ENCODE measurements around the gene F12. TPM values are rescaled to one million over a fixed set of nuclear protein-coding genes. Genes with fewer than 3 reads are reported as not detected.

Gene F12
- total RNA-seq, 1 donor from 2014 or later = not detected

DNA sequence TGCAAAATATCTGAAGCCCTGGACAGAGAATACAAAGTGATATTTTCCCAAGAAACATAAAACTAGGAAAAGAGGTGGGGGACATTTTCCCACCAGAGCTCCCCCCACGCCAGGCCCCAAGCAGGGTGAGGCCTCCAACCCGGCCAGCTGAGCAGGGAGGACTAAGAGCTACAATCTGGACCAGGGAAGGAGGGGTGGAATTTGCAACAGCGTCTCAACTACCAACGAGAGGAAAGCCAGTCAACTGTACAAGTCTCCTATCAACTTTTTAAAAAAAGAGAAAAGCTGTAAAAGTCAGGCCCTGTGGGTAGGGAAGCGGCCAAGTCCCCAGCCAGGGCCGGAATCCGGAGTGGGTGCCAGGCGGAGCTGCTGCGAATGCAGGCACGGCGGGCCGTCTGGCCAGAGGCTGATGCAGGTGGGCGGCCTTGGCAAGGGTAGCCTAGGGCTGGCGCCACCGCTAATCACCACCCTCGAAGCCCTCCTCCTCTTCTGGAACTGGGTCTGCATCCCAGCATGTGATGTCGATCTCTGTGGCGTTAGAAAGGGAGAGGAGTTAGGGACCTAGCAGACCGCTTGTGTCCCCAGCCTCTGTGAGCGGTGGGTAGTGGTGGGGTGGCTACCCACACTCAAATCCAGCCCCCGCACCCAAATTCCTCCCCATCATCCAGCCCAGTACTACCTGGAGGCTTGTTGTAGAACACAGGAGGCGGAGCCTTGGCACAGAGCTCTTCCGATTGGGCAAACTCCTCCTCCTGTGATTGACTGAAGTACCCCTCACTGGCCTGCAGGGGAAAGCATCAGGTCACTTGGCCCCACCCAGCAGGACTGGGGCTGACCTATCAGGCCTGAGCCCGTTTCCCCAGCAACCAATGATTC lies 47.9 kb upstream of the F12 start:
- H2AFZ ChIP-seq (replicated peaks) = no peak overlapping the region

DNA sequence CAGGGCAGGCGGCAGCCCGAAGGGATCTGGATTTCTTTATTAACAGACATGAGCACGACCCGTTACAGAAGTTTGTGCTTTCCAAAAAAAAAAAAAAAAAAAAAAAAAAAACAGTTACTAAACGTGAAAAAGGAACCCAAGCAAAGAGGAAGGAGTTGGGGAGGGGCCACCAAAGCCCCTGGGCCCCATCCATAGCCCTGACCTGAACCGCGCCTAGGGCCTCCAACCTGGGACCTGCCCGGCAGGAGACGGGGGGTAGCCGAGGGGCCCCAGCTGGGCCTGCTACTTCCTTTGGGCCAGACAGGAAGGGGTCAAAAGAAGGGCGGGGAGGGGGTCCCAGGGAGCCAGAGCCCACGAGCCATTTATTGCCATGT lies 47.2 kb upstream of the F12 start:
- no peak overlapping the region for H3K9ac ChIP-seq

More for the DNA sequence above, 47.9 kb upstream of the F12 start:
- Histone ChIP-seq H3K4me3 (no peak overlapping the region), H4K20me1 (ENCODE audit: low read depth) (peaks cover 69% of the 10 kb centered on the region), H3K9ac (no peak overlapping the region), H3K4me1 (peaks cover 14% of the 10 kb centered on the region), H3K9me3 (ENCODE audit: low read depth) (no peaks in the 10 kb centered on the region), H3K4me2 (no peak overlapping the region), H3K27ac (no peak overlapping the region), H3K27me3 (no peaks in the 10 kb centered on the region), H3F3A (ENCODE audit: low read depth) (peaks cover 75% of the 10 kb centered on the region), H3K79me2 (ENCODE audit: low read depth) (peaks cover 11% of the 10 kb centered on the region), H3K36me3 (peaks cover 4% of the 10 kb centered on the region)
- H3K4me3 Mint-ChIP-seq = peak overlapping the region; percentile 78
- peak overlapping the region; percentile 69 for H3K27ac Mint-ChIP-seq
- TF ChIP-seq EZH2 (IDR thresholded peaks at IDR 0.05) = no peak
- TF ChIP-seq, protein P1, sequence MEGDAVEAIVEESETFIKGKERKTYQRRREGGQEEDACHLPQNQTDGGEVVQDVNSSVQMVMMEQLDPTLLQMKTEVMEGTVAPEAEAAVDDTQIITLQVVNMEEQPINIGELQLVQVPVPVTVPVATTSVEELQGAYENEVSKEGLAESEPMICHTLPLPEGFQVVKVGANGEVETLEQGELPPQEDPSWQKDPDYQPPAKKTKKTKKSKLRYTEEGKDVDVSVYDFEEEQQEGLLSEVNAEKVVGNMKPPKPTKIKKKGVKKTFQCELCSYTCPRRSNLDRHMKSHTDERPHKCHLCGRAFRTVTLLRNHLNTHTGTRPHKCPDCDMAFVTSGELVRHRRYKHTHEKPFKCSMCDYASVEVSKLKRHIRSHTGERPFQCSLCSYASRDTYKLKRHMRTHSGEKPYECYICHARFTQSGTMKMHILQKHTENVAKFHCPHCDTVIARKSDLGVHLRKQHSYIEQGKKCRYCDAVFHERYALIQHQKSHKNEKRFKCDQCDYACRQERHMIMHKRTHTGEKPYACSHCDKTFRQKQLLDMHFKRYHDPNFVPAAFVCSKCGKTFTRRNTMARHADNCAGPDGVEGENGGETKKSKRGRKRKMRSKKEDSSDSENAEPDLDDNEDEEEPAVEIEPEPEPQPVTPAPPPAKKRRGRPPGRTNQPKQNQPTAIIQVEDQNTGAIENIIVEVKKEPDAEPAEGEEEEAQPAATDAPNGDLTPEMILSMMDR (IDR thresholded peaks at IDR 0.05) = peak; percentile 59
- H3K27me3 Mint-ChIP-seq (ENCODE audit: insufficient read depth, low read depth) = peaks cover 17% of the 10 kb centered on the region
- H3K9me3 Mint-ChIP-seq = no peaks in the 10 kb centered on the region
- H3K36me3 Mint-ChIP-seq = peaks cover 15% of the 10 kb centered on the region
- peak; percentile 99 for DNase-seq (ENCODE audit: low spot score)
- H3K4me1 Mint-ChIP-seq = peaks cover 46% of the 10 kb centered on the region

DNA sequence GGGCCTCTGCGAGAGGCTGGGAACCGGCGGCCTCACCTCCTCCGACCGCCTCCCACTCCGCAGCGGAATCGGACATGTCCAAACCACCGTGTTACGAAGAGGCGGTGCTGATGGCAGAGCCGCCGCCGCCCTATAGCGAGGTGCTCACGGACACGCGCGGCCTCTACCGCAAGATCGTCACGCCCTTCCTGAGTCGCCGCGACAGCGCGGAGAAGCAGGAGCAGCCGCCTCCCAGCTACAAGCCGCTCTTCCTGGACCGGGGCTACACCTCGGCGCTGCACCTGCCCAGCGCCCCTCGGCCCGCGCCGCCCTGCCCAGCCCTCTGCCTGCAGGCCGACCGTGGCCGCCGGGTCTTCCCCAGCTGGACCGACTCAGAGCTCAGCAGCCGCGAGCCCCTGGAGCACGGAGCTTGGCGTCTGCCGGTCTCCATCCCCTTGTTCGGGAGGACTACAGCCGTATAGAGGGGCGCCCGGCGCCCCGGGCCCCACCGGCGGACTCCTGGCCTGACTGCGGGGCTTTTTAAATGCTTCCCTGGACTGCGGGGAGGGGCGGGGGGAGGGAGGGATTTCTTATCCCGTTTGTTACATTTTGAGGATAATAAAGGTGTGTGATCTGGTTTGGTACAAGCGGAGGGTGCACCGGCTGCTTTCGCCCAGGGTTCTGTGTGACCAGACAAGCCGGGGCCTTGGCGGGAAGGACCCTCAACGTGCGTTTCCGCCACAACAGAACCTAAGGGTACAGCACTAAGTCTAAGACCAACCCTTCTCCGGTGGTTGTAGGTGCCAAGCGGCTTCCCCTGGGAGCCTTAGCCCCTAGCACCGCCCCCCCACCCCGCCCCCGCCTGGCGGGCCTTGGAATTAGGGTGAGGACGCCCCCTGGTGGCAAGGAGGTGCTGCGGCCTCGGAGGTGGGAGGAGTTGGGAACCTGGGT lies 46.6 kb upstream of the F12 start:
- TF ChIP-seq, protein P1 (IDR thresholded peaks at IDR 0.05) = peak; percentile 98
- no peak for TF ChIP-seq EZH2 (IDR thresholded peaks at IDR 0.05)
- peak overlapping the region; percentile 84 for H3K4me3 Mint-ChIP-seq
- peak overlapping the region; percentile 82 for H3K27ac Mint-ChIP-seq
- H3K27ac ChIP-seq = peak overlapping the region; percentile 10
- peaks cover 71% of the 10 kb centered on the region for H3F3A ChIP-seq (ENCODE audit: low read depth)
- peak; percentile 96 for DNase-seq (ENCODE audit: low spot score)
- peaks cover 20% of the 10 kb centered on the region for H3K27me3 Mint-ChIP-seq (ENCODE audit: insufficient read depth, low read depth)
- peaks cover 14% of the 10 kb centered on the region for H3K4me1 ChIP-seq
- peaks cover 59% of the 10 kb centered on the region for H4K20me1 ChIP-seq (ENCODE audit: low read depth)
- H3K36me3 ChIP-seq = peaks cover 4% of the 10 kb centered on the region
- H3K79me2 ChIP-seq (ENCODE audit: low read depth) = peaks cover 11% of the 10 kb centered on the region
- H3K9me3 Mint-ChIP-seq = no peaks in the 10 kb centered on the region
- H3K4me3 ChIP-seq = peak overlapping the region; percentile 57
- H3K4me1 Mint-ChIP-seq = peaks cover 46% of the 10 kb centered on the region
- peak overlapping the region; percentile 84 for H3K4me2 ChIP-seq
- H3K9ac ChIP-seq = no peak overlapping the region
- no peaks in the 10 kb centered on the region for H3K27me3 ChIP-seq
- no peak overlapping the region for H2AFZ ChIP-seq (replicated peaks)
- H3K9me3 ChIP-seq (ENCODE audit: low read depth) = no peaks in the 10 kb centered on the region
- peaks cover 11% of the 10 kb centered on the region for H3K36me3 Mint-ChIP-seq

More for the DNA sequence above, 47.2 kb upstream of the F12 start:
- no peaks in the 10 kb centered on the region for H3K27me3 ChIP-seq
- peaks cover 75% of the 10 kb centered on the region for H3F3A ChIP-seq (ENCODE audit: low read depth)
- peaks cover 4% of the 10 kb centered on the region for H3K36me3 ChIP-seq
- H4K20me1 ChIP-seq (ENCODE audit: low read depth) = peaks cover 63% of the 10 kb centered on the region
- DNase-seq (ENCODE audit: low spot score) = no peak
- H3K4me2 ChIP-seq = no peak overlapping the region
- Mint-ChIP-seq H3K4me1 (peaks cover 49% of the 10 kb centered on the region), H3K27me3 (ENCODE audit: insufficient read depth, low read depth) (peaks cover 20% of the 10 kb centered on the region), H3K36me3 (peaks cover 15% of the 10 kb centered on the region), H3K9me3 (no peaks in the 10 kb centered on the region), H3K4me3 (peak overlapping the region; percentile 84), H3K27ac (no peak overlapping the region)
- H3K4me1 ChIP-seq = peaks cover 14% of the 10 kb centered on the region
- H2AFZ ChIP-seq (replicated peaks) = no peak overlapping the region
- H3K9me3 ChIP-seq (ENCODE audit: low read depth) = no peaks in the 10 kb centered on the region
- TF ChIP-seq EZH2phosphoT487 (IDR thresholded peaks at IDR 0.05) (no peak), EZH2 (IDR thresholded peaks at IDR 0.05) (no peak)
- TF ChIP-seq, protein P1 (IDR thresholded peaks at IDR 0.05) = no peak
- no peak overlapping the region for H3K27ac ChIP-seq
- peaks cover 11% of the 10 kb centered on the region for H3K79me2 ChIP-seq (ENCODE audit: low read depth)
- H3K4me3 ChIP-seq = no peak overlapping the region

Measured in neural progenitor cell (in vitro differentiated cells).